ENCODE measurements around the gene NGEF. TPM values are rescaled to one million over a fixed set of nuclear protein-coding genes. Genes with fewer than 3 reads are reported as not detected.

NGEF gene
- total RNA-seq, 2 donors from 2014 or later = 0.81 to 3.6 TPM

DNA sequence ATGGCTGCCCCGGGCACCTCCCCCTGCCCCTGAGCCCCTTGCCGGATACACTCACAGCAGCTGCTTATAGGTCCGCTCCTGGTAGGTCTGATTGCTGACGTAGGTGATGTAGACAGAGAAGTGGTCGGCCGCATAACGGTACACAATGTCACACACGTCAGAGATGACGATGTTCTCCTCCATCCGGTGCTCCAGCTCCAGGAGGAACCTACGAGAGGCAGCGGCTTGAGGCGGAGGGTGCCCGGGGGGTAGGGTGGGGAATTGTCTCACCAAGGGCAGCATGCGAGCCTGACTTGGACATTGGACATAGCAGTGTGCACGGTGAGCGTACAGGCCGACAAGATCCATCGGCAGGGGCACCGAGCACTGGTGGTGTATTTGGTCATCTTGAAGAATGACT lies 120.2 kb downstream of the NGEF start:
- ATAC-seq (ENCODE audit: insufficient number of reproducible peaks, low FRiP score, low read depth) (no peak), DNase-seq (ENCODE audit: low spot score) (no peak)
- Histone ChIP-seq H3K4me3 (no peak overlapping the region), H3K27me3 (replicated peaks; ENCODE audit: insufficient read depth) (no peaks in the 10 kb centered on the region), H3K4me1 (ENCODE audit: control insufficient read depth in 1 of 2, low read depth in 2 of 2) (peaks cover 0 to 7% of the 10 kb centered on the region in 2 donors), H3K9me3 (no peaks in the 10 kb centered on the region), H3K27ac (no peak overlapping the region), H3K36me3 (no peaks in the 10 kb centered on the region)
- TF ChIP-seq, protein P1, sequence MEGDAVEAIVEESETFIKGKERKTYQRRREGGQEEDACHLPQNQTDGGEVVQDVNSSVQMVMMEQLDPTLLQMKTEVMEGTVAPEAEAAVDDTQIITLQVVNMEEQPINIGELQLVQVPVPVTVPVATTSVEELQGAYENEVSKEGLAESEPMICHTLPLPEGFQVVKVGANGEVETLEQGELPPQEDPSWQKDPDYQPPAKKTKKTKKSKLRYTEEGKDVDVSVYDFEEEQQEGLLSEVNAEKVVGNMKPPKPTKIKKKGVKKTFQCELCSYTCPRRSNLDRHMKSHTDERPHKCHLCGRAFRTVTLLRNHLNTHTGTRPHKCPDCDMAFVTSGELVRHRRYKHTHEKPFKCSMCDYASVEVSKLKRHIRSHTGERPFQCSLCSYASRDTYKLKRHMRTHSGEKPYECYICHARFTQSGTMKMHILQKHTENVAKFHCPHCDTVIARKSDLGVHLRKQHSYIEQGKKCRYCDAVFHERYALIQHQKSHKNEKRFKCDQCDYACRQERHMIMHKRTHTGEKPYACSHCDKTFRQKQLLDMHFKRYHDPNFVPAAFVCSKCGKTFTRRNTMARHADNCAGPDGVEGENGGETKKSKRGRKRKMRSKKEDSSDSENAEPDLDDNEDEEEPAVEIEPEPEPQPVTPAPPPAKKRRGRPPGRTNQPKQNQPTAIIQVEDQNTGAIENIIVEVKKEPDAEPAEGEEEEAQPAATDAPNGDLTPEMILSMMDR (IDR thresholded peaks at IDR 0.05) = no peak

DNA sequence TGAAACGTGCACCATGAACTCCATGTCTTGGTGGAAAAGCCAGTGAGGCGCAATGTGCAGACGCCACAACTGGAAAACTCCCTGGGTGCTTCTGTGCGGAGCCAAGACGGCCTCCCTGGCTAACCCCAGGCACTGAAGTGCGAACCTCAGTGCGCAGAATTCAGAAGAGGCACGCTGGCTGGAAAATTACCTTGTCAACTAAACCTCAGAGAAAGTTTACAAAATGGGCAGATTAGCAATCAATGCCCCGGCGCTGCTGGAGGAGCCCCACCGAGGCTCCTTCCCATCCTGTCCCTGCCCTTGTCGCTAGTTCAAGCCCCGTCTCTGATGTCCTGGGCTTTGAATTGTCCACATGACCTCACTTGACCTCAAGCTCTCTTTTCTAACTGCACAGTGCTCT lies 120.8 kb downstream of the NGEF start:
- no peak overlapping the region for H3K4me3 ChIP-seq
- no peaks in the 10 kb centered on the region for H3K36me3 ChIP-seq
- no peaks in the 10 kb centered on the region for H3K9me3 ChIP-seq
- TF ChIP-seq, protein P1 (IDR thresholded peaks at IDR 0.05) = no peak
- DNase-seq (ENCODE audit: low spot score) (no peak), ATAC-seq (ENCODE audit: insufficient number of reproducible peaks, low FRiP score, low read depth) (no peak)
- H3K27me3 ChIP-seq (replicated peaks; ENCODE audit: insufficient read depth) = no peaks in the 10 kb centered on the region
- no peak overlapping the region for H3K27ac ChIP-seq
- H3K4me1 ChIP-seq (ENCODE audit: control insufficient read depth in 1 of 2, low read depth in 2 of 2) = peaks cover 0 to 7% of the 10 kb centered on the region in 2 donors

DNA sequence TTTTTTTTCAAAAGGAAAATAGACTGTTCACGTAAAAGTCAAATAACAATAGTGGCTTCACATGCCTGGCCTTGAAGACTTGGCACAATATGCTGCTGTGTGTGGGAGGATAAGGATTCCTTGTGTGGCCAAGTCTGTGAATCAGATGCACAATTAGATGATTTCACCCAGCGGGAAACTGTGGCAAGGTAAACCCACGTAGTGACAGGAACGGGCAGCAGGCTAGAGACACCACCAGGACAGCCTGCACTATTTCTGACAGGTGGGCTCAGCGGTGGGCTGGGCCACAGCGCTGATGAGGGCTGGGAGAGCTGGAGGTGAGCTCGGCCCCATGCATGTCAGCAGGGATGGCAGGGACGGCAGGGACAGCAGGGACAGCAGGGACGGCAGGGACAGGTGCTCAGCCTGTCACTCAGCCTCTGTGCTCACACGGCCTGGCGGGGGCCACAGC lies 121.4 kb downstream of the NGEF start:
- H3K36me3 ChIP-seq = no peaks in the 10 kb centered on the region
- no peak overlapping the region for H3K4me3 ChIP-seq
- H3K27me3 ChIP-seq (replicated peaks; ENCODE audit: insufficient read depth) = no peaks in the 10 kb centered on the region
- no peaks in the 10 kb centered on the region for H3K9me3 ChIP-seq
- TF ChIP-seq, protein P1 (IDR thresholded peaks at IDR 0.05) = no peak
- peaks cover 0 to 7% of the 10 kb centered on the region in 2 donors for H3K4me1 ChIP-seq (ENCODE audit: control insufficient read depth in 1 of 2, low read depth in 2 of 2)
- ATAC-seq (ENCODE audit: insufficient number of reproducible peaks, low FRiP score, low read depth) (no peak), DNase-seq (ENCODE audit: low spot score) (no peak)
- no peak overlapping the region for H3K27ac ChIP-seq

DNA sequence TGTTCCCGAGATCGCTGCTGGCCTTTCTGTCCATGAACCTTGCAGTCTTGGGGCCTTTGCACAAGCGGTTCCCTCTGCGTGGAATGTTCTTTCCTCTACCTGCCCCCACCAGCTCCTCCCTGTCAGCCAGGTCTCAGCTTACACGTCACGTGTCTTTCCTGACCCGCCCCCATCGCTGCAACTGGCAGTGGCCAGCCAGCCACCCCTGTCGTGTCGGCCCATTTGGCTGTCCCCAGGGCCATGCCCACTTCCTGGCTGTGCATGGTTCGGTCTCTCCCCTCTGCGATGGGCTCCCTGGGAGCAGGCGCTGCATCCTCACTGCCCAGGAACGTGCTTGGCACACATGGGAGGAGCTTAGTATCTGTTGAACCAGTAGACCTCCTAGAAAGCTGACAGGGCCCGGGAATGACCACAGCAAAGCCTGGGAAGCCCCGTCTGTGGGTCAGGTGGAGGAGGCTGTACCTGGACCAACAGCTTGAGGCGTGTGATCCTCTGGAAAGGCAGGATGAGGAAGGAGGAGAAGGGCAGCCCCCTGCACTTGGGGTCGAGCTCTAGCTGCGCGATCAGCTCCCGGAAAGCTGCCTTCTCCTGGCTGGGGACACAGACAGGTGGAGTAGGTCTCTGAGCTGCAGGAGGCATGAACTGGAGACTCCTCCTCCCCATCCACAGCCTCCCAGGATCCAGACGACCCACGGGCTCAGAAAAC lies 122.0 kb downstream of the NGEF start:
- no peak overlapping the region for H3K27ac ChIP-seq
- DNase-seq (ENCODE audit: low spot score) (no peak), ATAC-seq (ENCODE audit: insufficient number of reproducible peaks, low FRiP score, low read depth) (no peak)
- H3K27me3 ChIP-seq (replicated peaks; ENCODE audit: insufficient read depth) = no peaks in the 10 kb centered on the region
- no peaks in the 10 kb centered on the region for H3K9me3 ChIP-seq
- peaks cover 0 to 7% of the 10 kb centered on the region in 2 donors for H3K4me1 ChIP-seq (ENCODE audit: control insufficient read depth in 1 of 2, low read depth in 2 of 2)
- no peak overlapping the region for H3K4me3 ChIP-seq
- no peaks in the 10 kb centered on the region for H3K36me3 ChIP-seq
- TF ChIP-seq, protein P1 (IDR thresholded peaks at IDR 0.05) = no peak

DNA sequence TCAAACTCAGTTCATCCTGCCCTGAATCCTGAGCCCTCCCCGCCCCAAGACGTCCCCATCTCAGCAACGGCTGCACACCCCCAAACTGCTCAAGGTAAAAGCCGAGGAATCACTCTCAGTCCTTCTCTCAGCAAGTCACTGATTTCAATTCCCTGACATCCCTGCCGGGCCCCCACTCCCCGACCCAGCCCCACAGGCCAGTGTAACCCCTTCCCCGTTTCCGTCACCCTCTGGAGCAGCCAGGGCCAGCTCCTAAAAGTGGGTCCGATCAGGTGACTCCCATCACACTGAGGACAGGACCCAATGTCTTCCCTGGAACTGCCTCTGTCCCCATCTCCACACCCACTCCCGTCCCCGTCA lies 122.5 kb downstream of the NGEF start:
- Histone ChIP-seq H3K27me3 (replicated peaks; ENCODE audit: insufficient read depth) (no peaks in the 10 kb centered on the region), H3K36me3 (no peaks in the 10 kb centered on the region), H3K9me3 (no peaks in the 10 kb centered on the region), H3K4me3 (no peak overlapping the region), H3K4me1 (ENCODE audit: control insufficient read depth in 1 of 2, low read depth in 2 of 2) (peaks cover 0 to 7% of the 10 kb centered on the region in 2 donors), H3K27ac (no peak overlapping the region)
- TF ChIP-seq, protein P1 (IDR thresholded peaks at IDR 0.05) = no peak
- no peak for DNase-seq (ENCODE audit: low spot score)
- ATAC-seq (ENCODE audit: insufficient number of reproducible peaks, low FRiP score, low read depth) = no peak

Measured in thoracic aorta (tissue), 2 donors.